Measurements from ENCODE around the gene LSAMP. TPM values are rescaled to one million over a fixed set of nuclear protein-coding genes. Genes with fewer than 3 reads are reported as not detected.

The LSAMP gene
- total and polyA plus RNA-seq, 2 of the 4 experiments (the other 2 are of a cell fraction): 7.9 to 8.0 TPM

DNA sequence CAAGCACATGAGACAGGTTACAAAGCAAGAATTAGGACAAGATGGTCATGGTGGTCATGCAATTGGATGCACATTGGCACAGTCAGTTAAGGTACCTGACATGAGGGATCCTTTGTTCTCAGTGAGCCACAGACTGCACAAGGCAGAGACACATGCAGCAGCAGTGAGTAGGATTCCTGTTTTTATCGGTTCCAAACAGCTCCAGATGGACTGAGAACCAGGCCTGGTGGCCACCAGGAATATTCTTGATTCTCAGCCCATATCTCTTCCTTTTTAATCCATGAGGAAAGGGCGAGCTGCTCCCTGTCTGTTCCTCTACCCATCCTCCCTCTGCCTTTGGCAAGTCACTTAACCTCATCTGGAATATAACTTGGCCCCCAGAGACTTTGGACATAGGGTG, 411.2 kb downstream of the LSAMP start:
- no peak overlapping the region for H2BK120ac ChIP-seq (ENCODE audit: low read depth, low read length)
- no peaks in the 10 kb centered on the region for H3K27me3 ChIP-seq (ENCODE audit: control insufficient read depth, insufficient read depth, low read length)
- TF ChIP-seq SMC3 (IDR thresholded peaks at IDR 0.05; ENCODE audit: low read depth, low read length) (no peak), RFX5 (IDR thresholded peaks at IDR 0.05; ENCODE audit: low read depth, low read length) (no peak), MXI1 (IDR thresholded peaks at IDR 0.05; ENCODE audit: borderline replicate concordance, low read depth, low read length) (no peak), RCOR1 (IDR thresholded peaks at IDR 0.05; ENCODE audit: insufficient replicate concordance, low read length) (no peak), USF2 (IDR thresholded peaks at IDR 0.05; ENCODE audit: low read depth, low read length) (no peak), MAFK (IDR thresholded peaks at IDR 0.05; ENCODE audit: low read depth, low read length) (no peak), NFE2L2 (IDR thresholded peaks at IDR 0.05; ENCODE audit: low read depth, low read length) (no peak), ELK1 (IDR thresholded peaks at IDR 0.05; ENCODE audit: borderline replicate concordance, low read depth, low read length) (no peak), RAD21 (IDR thresholded peaks at IDR 0.05; ENCODE audit: low read length) (no peak), CHD1 (IDR thresholded peaks at IDR 0.05; ENCODE audit: low read depth, low read length) (no peak), MAZ (IDR thresholded peaks at IDR 0.05; ENCODE audit: borderline replicate concordance, low read depth, low read length) (no peak), FOS (IDR thresholded peaks at IDR 0.05; ENCODE audit: low read depth, low read length) (no peak), BHLHE40 (IDR thresholded peaks at IDR 0.05; ENCODE audit: low read depth, low read length) (no peak), CEBPB (IDR thresholded peaks at IDR 0.05; ENCODE audit: low read depth, low read length) (no peak), POLR2A (IDR thresholded peaks at IDR 0.05; ENCODE audit: low read depth, low read length) (no peak)
- TF ChIP-seq, protein P1, sequence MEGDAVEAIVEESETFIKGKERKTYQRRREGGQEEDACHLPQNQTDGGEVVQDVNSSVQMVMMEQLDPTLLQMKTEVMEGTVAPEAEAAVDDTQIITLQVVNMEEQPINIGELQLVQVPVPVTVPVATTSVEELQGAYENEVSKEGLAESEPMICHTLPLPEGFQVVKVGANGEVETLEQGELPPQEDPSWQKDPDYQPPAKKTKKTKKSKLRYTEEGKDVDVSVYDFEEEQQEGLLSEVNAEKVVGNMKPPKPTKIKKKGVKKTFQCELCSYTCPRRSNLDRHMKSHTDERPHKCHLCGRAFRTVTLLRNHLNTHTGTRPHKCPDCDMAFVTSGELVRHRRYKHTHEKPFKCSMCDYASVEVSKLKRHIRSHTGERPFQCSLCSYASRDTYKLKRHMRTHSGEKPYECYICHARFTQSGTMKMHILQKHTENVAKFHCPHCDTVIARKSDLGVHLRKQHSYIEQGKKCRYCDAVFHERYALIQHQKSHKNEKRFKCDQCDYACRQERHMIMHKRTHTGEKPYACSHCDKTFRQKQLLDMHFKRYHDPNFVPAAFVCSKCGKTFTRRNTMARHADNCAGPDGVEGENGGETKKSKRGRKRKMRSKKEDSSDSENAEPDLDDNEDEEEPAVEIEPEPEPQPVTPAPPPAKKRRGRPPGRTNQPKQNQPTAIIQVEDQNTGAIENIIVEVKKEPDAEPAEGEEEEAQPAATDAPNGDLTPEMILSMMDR (conservative IDR thresholded peaks at IDR 0.05; ENCODE audit: low read depth, low read length): no peak
- dilution Hi-C loops (cut with HindIII; ENCODE audit: low sequenced_read_pairs, unreplicated experiment): no loop called here
- H3K4me1 ChIP-seq (ENCODE audit: control insufficient read depth, insufficient read depth, low read length): no peaks in the 10 kb centered on the region; the same call in 1 of the 2 replicates
- ATAC-seq (ENCODE audit: low read depth): no peak
- ChIA-PET CTCF (no interaction called here), POLR2A (ENCODE audit: unreplicated experiment) (no interaction called here)
- H2BK5ac ChIP-seq (ENCODE audit: low read depth, low read length, poor library complexity, severe bottlenecking): no peak overlapping the region
- no peak overlapping the region for H4K8ac ChIP-seq (ENCODE audit: low read depth in 2 of 2, low read length in 2 of 2)
- no CpG with 5 or more reads among the region's 2 CpGs for WGBS, 2 experiments (ENCODE audit: extremely low coverage in 2 of 2, insufficient read length in 1 of 2)
- H3K4ac ChIP-seq (ENCODE audit: low read depth, low read length): no peak overlapping the region
- H2AK5ac ChIP-seq (ENCODE audit: low read depth, low read length): no peak overlapping the region
- no peak overlapping the region for H4K5ac ChIP-seq (ENCODE audit: low read depth, low read length)
- no peak overlapping the region for H3K27ac ChIP-seq (ENCODE audit: insufficient read depth, low read length)
- no TSS peak for BruUV-seq (replicated peaks)
- no peaks in the 10 kb centered on the region for H3K79me1 ChIP-seq (ENCODE audit: low read depth in 1 of 2, low read length in 2 of 2)
- no peak overlapping the region for H3K14ac ChIP-seq (replicated peaks; ENCODE audit: low read depth, low read length)
- no peak for DNase-seq
- no peak overlapping the region for H2BK15ac ChIP-seq (ENCODE audit: low read depth, low read length)
- H3K9ac ChIP-seq (ENCODE audit: low read depth, low read length): no peak overlapping the region
- no peaks in the 10 kb centered on the region for H4K20me1 ChIP-seq (ENCODE audit: insufficient read depth, low read length)
- H3K9me1 ChIP-seq (ENCODE audit: insufficient read depth, low read length): no peaks in the 10 kb centered on the region
- H3K18ac ChIP-seq (ENCODE audit: low read depth, low read length): no peak overlapping the region
- no peaks in the 10 kb centered on the region for H3K36me3 ChIP-seq (ENCODE audit: control insufficient read depth, insufficient read depth, low read length)
- H2AK9ac ChIP-seq (replicated peaks; ENCODE audit: low read depth, low read length, poor library complexity): no peak overlapping the region
- in situ Hi-C loops (cut with MboI; ENCODE audit: low sequenced_read_pairs): no loop called here
- H3K4me2 ChIP-seq (ENCODE audit: low read depth, low read length): no peak overlapping the region
- no peak overlapping the region for H2AFZ ChIP-seq (replicated peaks; ENCODE audit: low read length, poor library complexity)
- H3K9me3 ChIP-seq (ENCODE audit: control insufficient read depth, insufficient read depth, low read length): no peaks in the 10 kb centered on the region
- H3K4me3 ChIP-seq (ENCODE audit: insufficient read depth, low read depth, low read length): no peak overlapping the region
- no peak overlapping the region for H3K23ac ChIP-seq (ENCODE audit: low read depth, low read length)
- no peak overlapping the region for H3K56ac ChIP-seq (ENCODE audit: extremely low read depth, insufficient read depth, low read length)
- H2BK20ac ChIP-seq (ENCODE audit: low read depth, low read length): no peak overlapping the region
- no peak overlapping the region for H4K91ac ChIP-seq (ENCODE audit: insufficient read depth, low read depth, low read length)
- intact Hi-C loops (cut with micrococcal nuclease): no loop called here
